H1 (cell line): Measurements from ENCODE around the gene LHX2. TPM values are rescaled to one million over a fixed set of nuclear protein-coding genes. Genes with fewer than 3 reads are reported as not detected.

Experiments
- CTCF ChIA-PET: fragments of 300-600 bp; sonication (Branson Sonifier 250); formaldehyde crosslinking; loops from one replicate; lab custom pipeline; 2021; ENCODE audit not compliant: partially characterized antibody; lab: Charles Lee
- POLR2A ChIA-PET: fragments of 300-600 bp; sonication (Branson Sonifier 250); formaldehyde crosslinking; loops from one replicate; lab custom pipeline; 2021; ENCODE audit warnings: inconsistent platforms; ENCODE audit not compliant: partially characterized antibody; lab: Charles Lee
- DNase-seq, 2 experiments: peaks; one replicate each; pipeline versions ENCODE4 v3.0.0 to v3.0.0-alpha.2; 2010 to 2022; ENCODE audit warnings: low spot score in 2 of 2, low read depth in 1 of 2, mixed read lengths in 1 of 2
- FAIRE-seq: peaks from 2 replicates; lab custom pipeline; 2011; peaks lifted over from hg19 to GRCh38; lab: Jason Lieb, UNC
- H2AFZ ChIP-seq: 2 replicates; pipeline ENCODE4 v1.8.1; 2012; ENCODE audit warnings: low read length, inconsistent platforms
- H2AK5ac ChIP-seq: 2 replicates; pipeline ENCODE4 v1.6.1; 2013; ENCODE audit warnings: low read depth, low read length
- H2BK120ac ChIP-seq: replicated peaks from 2 replicates; pipeline ENCODE3; 2013; ENCODE audit warnings: low read depth, low read length, inconsistent platforms
- H2BK12ac ChIP-seq: 2 replicates; pipeline ENCODE4 v1.6.1; 2013; ENCODE audit warnings: low read depth, low read length
- H2BK15ac ChIP-seq: 2 replicates; pipeline ENCODE4 v1.6.1; 2013; ENCODE audit warnings: low read length
- H2BK20ac ChIP-seq: 2 replicates; pipeline ENCODE4 v1.6.1; 2013; ENCODE audit warnings: low read length
- H2BK5ac ChIP-seq: 2 replicates; pipeline ENCODE4 v1.6.1; 2013; ENCODE audit warnings: low read depth, low read length
- H3K14ac ChIP-seq: 2 replicates; pipeline ENCODE4 v1.6.1; 2013; ENCODE audit warnings: inconsistent platforms; ENCODE audit not compliant: insufficient read length
- H3K18ac ChIP-seq: 2 replicates; pipeline ENCODE4 v1.6.1; 2013; ENCODE audit warnings: low read length; ENCODE audit errors: extremely low read depth
- H3K23ac ChIP-seq: 2 replicates; pipeline ENCODE4 v1.6.1; 2013; ENCODE audit warnings: inconsistent platforms; ENCODE audit not compliant: insufficient read length
- H3K23me2 ChIP-seq: 2 replicates; pipeline ENCODE4 v1.6.1; 2013; ENCODE audit warnings: low read depth, low read length
- H3K27ac ChIP-seq: 2 replicates; pipeline ENCODE4 v1.6.1; 2011; ENCODE audit warnings: low read depth, low read length, inconsistent platforms
- H3K27me3 ChIP-seq, 4 experiments: replicated peaks in 1 of 4; 1 replicate in 1 of 4; 2 replicates in 3 of 4; pipeline versions ENCODE4 v1.6.1 to v1.8.1; 2011 to 2013; ENCODE audit warnings: low read length in 3 of 4, mild to moderate bottlenecking in 3 of 4, inconsistent platforms in 2 of 4, mixed read lengths in 2 of 4, moderate library complexity in 1 of 4; ENCODE audit not compliant: control insufficient read depth in 3 of 4, insufficient read depth in 3 of 4; ENCODE audit errors: extremely low read depth in 1 of 4
- H3K36me3 ChIP-seq, 4 experiments: 2 replicates each; pipeline versions ENCODE4 v1.6.1 to v1.8.1; 2011 to 2013; ENCODE audit warnings: mild to moderate bottlenecking in 4 of 4, low read length in 3 of 4, moderate library complexity in 2 of 4, control low read depth in 1 of 4, inconsistent platforms in 1 of 4; ENCODE audit not compliant: insufficient read depth in 4 of 4, control insufficient read depth in 2 of 4
- H3K4ac ChIP-seq: replicated peaks from 2 replicates; pipeline ENCODE3; 2013; ENCODE audit warnings: low read length, low read depth, mixed read lengths, inconsistent platforms; ENCODE audit not compliant: insufficient read length
- H3K4me1 ChIP-seq, 4 experiments: replicated peaks in 1 of 4; 1 replicate in 1 of 4; 2 replicates in 3 of 4; pipeline versions ENCODE4 v1.6.1 to v1.8.1; 2011 to 2013; ENCODE audit warnings: low read length in 3 of 4, inconsistent platforms in 2 of 4, mixed read lengths in 1 of 4; ENCODE audit not compliant: insufficient read depth in 4 of 4, control insufficient read depth in 3 of 4
- H3K4me2 ChIP-seq, 2 experiments: 2 replicates each; pipeline versions ENCODE4 v1.6.1 to v1.8.1; 2011 to 2013; ENCODE audit warnings: low read depth in 2 of 2, low read length in 2 of 2, control low read depth in 1 of 2, inconsistent platforms in 1 of 2, mild to moderate bottlenecking in 1 of 2; ENCODE audit not compliant: insufficient read depth in 1 of 2
- H3K4me3 ChIP-seq, 4 experiments: fragments of 200-600, 300-600 bp in 1 of 4; sonication (generic), shearing (Covaris generic), sonication (Bioruptor Twin) in 1 of 4; 2 replicates each; pipeline versions ENCODE4 v1.5.1 to v1.8.1; 2011 to 2016; ENCODE audit warnings: low read length in 4 of 4, low read depth in 3 of 4, control low read depth in 2 of 4, inconsistent platforms in 2 of 4, mild to moderate bottlenecking in 2 of 4, mixed read lengths in 1 of 4, moderate library complexity in 1 of 4; ENCODE audit not compliant: insufficient read depth in 2 of 4; ENCODE audit errors: extremely low read depth in 1 of 4
- H3K56ac ChIP-seq: replicated peaks from 2 replicates; pipeline ENCODE3; 2013; ENCODE audit warnings: low read depth, mild to moderate bottlenecking, mixed read lengths, low read length, inconsistent platforms; ENCODE audit not compliant: insufficient read length
- H3K79me1 ChIP-seq: 2 replicates; pipeline ENCODE4 v1.6.1; 2013; ENCODE audit warnings: low read depth, low read length, control low read depth
- H3K79me2 ChIP-seq, 2 experiments: 2 replicates each; pipeline versions ENCODE4 v1.6.1 to v1.8.1; 2012 to 2013; ENCODE audit warnings: low read length in 2 of 2, mild to moderate bottlenecking in 2 of 2, inconsistent platforms in 1 of 2; ENCODE audit not compliant: insufficient read depth in 2 of 2, control insufficient read depth in 1 of 2
- H3K9ac ChIP-seq, 4 experiments: replicated peaks in 1 of 4; 1 replicate in 1 of 4; 2 replicates in 3 of 4; pipeline versions ENCODE4 v1.6.1 to v1.8.1; 2011 to 2013; ENCODE audit warnings: low read depth in 3 of 4, low read length in 3 of 4, control low read depth in 2 of 4, mild to moderate bottlenecking in 2 of 4, moderate library complexity in 2 of 4, inconsistent platforms in 1 of 4; ENCODE audit errors: extremely low read depth in 1 of 4
- H3K9me3 ChIP-seq, 2 experiments: 2 replicates each; pipeline versions ENCODE4 v1.6.1 to v1.8.1; 2012 to 2013; ENCODE audit warnings: mild to moderate bottlenecking in 2 of 2, moderate library complexity in 2 of 2, control low read depth in 1 of 2, inconsistent platforms in 1 of 2, low read depth in 1 of 2, low read length in 1 of 2, mixed read lengths in 1 of 2; ENCODE audit not compliant: insufficient read depth in 2 of 2
- H4K20me1 ChIP-seq, 2 experiments: replicated peaks in 1 of 2; 2 replicates each; pipeline versions ENCODE3 to v1.8.1; 2011 to 2013; ENCODE audit warnings: inconsistent platforms in 2 of 2, low read length in 2 of 2, mild to moderate bottlenecking in 1 of 2; ENCODE audit not compliant: insufficient read depth in 2 of 2, control insufficient read depth in 1 of 2
- H4K5ac ChIP-seq: 2 replicates; pipeline ENCODE4 v1.6.1; 2013; ENCODE audit warnings: low read length, low read depth, mixed read lengths, inconsistent platforms; ENCODE audit not compliant: insufficient read length
- H4K8ac ChIP-seq: 2 replicates; pipeline ENCODE4 v1.8.0; 2013; ENCODE audit warnings: mild to moderate bottlenecking, moderate library complexity, low read length, inconsistent platforms; ENCODE audit not compliant: insufficient read depth; ENCODE audit errors: extremely low read depth
- H4K91ac ChIP-seq: replicated peaks from 2 replicates; pipeline ENCODE3; 2013; ENCODE audit warnings: low read length, mixed read lengths, inconsistent platforms; ENCODE audit not compliant: insufficient read length
- BACH1 ChIP-seq: IDR thresholded peaks from 2 replicates; pipeline ENCODE4 v1.6.1; 2012; ENCODE audit warnings: low read length, improper control_type of control experiment
- BRCA1 ChIP-seq: IDR thresholded peaks from 2 replicates; pipeline ENCODE4 v1.6.1; 2012; ENCODE audit warnings: low read depth, low read length, improper control_type of control experiment
- CBX5 ChIP-seq: fragments of 300-800, 300-1000 bp; sonication (generic); IDR thresholded peaks from 2 replicates; pipeline ENCODE4 v1.7.1; 2016; ENCODE audit warnings: antibody characterized with exemption, low read length, low read depth
- EP300 ChIP-seq, 2 experiments: IDR thresholded peaks; 1 replicate in 1 of 2; 2 replicates in 1 of 2; pipeline ENCODE4 v1.6.1; 2011 to 2012; ENCODE audit warnings: low read depth in 2 of 2, low read length in 2 of 2, mild to moderate bottlenecking in 2 of 2, borderline replicate concordance in 1 of 2, inconsistent platforms in 1 of 2, moderate library complexity in 1 of 2
- GTF2F1 ChIP-seq: IDR thresholded peaks from 2 replicates; pipeline ENCODE4 v1.6.1; 2012; ENCODE audit warnings: low read depth, low read length, improper control_type of control experiment, borderline replicate concordance
- KDM5A ChIP-seq: fragments of 200-600 bp; IDR thresholded peaks from 2 replicates; pipeline ENCODE4 v1.7.1; 2012; ENCODE audit warnings: mild to moderate bottlenecking, low read length, inconsistent platforms, mixed read lengths
- NRF1 ChIP-seq: IDR thresholded peaks from 2 replicates; pipeline ENCODE4 v1.6.1; 2011; ENCODE audit warnings: mild to moderate bottlenecking, low read depth, low read length, improper control_type of control experiment
- POU5F1 ChIP-seq: IDR thresholded peaks from 2 replicates; pipeline ENCODE4 v1.6.1; 2011; ENCODE audit warnings: low read depth, mild to moderate bottlenecking, low read length, moderate library complexity
- WGBS, 2 experiments: shearing (Covaris generic) in 1 of 2; methylation state at CpG; one replicate each; pipeline versions ENCODE4 v1.1.6 to v1.1.7; 2013 to 2015; ENCODE audit warnings: low lambda C conversion rate in 2 of 2, mixed read lengths in 2 of 2, inconsistent platforms in 1 of 2, low coverage in 1 of 2, missing lambda C conversion rate in 1 of 2; ENCODE audit not compliant: insufficient replicate concordance in 2 of 2, insufficient coverage in 1 of 2, insufficient read length in 1 of 2; ENCODE audit errors: extremely low coverage in 1 of 2, missing lambda C conversion rate in 1 of 2; 5-methylcytosine and 5-hydroxymethylcytosine counted together
- polyA plus RNA-seq, 7 experiments: library from polyadenylated mRNA; depleted of rRNA in 3 of 7; stranded (reverse) in 5 of 7; unstranded in 2 of 7; fragments of >200 nt in 5 of 7; fragments of 200-250 nt in 2 of 7; gene quantifications; 1 replicate in 5 of 7; 2 replicates in 1 of 7; 4 replicates in 1 of 7; pipeline versions ENCODE4 v1.2.1 to v1.2.3, GENCODE V29; 2011 to 2013; ENCODE audit warnings: missing spikeins in 2 of 7, mixed read lengths in 2 of 7
- total RNA-seq: library from RNA; stranded (reverse); fragmentation: NEBNext Ultra II Directional; extraction: Animal tissue kit (Norgen Biotek cat#: 25700); gene quantifications from 2 replicates; pipeline ENCODE4 v1.2.1, GENCODE V29; 2021
- TF ChIP-seq, protein P1 (sequence below): IDR thresholded peaks from 2 replicates; pipeline ENCODE4 v1.6.1; 2012; ENCODE audit warnings: inconsistent platforms

The LHX2 gene
- total and polyA plus RNA-seq, 2 of the 8 experiments (the other 6 are each of a cell fraction or from before 2014, with no cell fraction given), result 0.11 to 0.86 TPM

DNA sequence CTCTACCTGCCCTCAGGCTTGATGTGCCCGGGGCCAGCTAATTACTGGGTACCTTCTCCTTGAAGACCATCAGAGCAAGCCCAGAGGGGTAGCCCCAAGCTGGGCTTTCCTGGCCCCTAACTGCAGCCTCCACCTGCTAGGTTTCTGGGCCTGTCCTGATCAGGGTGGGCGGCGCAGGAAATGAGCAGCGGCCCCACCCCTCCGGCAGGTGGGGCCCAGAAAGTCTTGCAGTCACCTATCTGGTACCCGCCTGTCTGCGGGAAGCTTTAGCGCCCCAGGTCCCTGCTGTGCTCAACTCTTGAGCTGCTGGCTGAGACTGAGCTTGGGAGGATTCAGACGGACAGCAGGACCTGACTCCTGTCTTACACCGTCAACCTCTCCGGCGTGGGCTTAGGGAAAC is 37.1 kb upstream of the LHX2 start:
- H3K9ac ChIP-seq, result no peak overlapping the region
- no peak overlapping the region for H3K23ac ChIP-seq
- H3K4me2 ChIP-seq, result no peak overlapping the region
- H2BK12ac ChIP-seq, result no peak overlapping the region
- H4K91ac ChIP-seq, result no peak overlapping the region
- no peak overlapping the region for H3K56ac ChIP-seq
- POLR2A ChIA-PET, result no interaction called here
- no peak overlapping the region for H4K5ac ChIP-seq
- H3K9me3 ChIP-seq, result peaks cover 3 to 22% of the 10 kb centered on the region in 2 experiments; a peak in 2 of 4 replicates
- H2BK15ac ChIP-seq, result no peak overlapping the region
- H3K79me2 ChIP-seq, result peaks cover 0 to 4% of the 10 kb centered on the region in 2 experiments; a peak in 2 of 4 replicates
- H3K27me3 ChIP-seq, result peaks cover 0 to 2% (median 0%) of the 10 kb centered on the region in 4 experiments; a peak in 1 of 7 replicates
- no peak overlapping the region for H2AFZ ChIP-seq
- FAIRE-seq, result no peak
- H2BK5ac ChIP-seq, result no peak overlapping the region
- no peaks in the 10 kb centered on the region; a peak in 2 of 8 replicates for H3K36me3 ChIP-seq
- H2BK120ac ChIP-seq, result no peak overlapping the region
- H4K20me1 ChIP-seq, result peaks cover 0 to 21% of the 10 kb centered on the region in 2 experiments
- no peak overlapping the region for H3K27ac ChIP-seq
- H3K79me1 ChIP-seq, result no peaks in the 10 kb centered on the region
- no peak overlapping the region for H3K14ac ChIP-seq
- H3K4me1 ChIP-seq, result no peaks in the 10 kb centered on the region
- no peak overlapping the region for H3K4me3 ChIP-seq
- no peak overlapping the region for H2BK20ac ChIP-seq
- peaks cover 24% of the 10 kb centered on the region for H3K23me2 ChIP-seq
- no peak overlapping the region for H4K8ac ChIP-seq
- 85% methylated on average over 12 of the region's 12 CpGs; no CpG with 5 or more reads in 1 of the 2 experiments for WGBS, 2 experiments
- CTCF ChIA-PET, result interaction anchor here (0.8 to 1.4 kb wide), 2 partner anchors 14 to 431 kb away, joined by 3 to 4 read pairs; no protein-coding TSS in a partner anchor
- no peak for DNase-seq
- H3K4ac ChIP-seq, result no peak overlapping the region
- TF ChIP-seq BACH1, result no peak
- TF ChIP-seq KDM5A, result no peak
- TF ChIP-seq POU5F1, result no peak
- TF ChIP-seq, protein P1, sequence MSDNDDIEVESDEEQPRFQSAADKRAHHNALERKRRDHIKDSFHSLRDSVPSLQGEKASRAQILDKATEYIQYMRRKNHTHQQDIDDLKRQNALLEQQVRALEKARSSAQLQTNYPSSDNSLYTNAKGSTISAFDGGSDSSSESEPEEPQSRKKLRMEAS, result no peak
- no peak for TF ChIP-seq GTF2F1
- TF ChIP-seq BRCA1, result no peak
- TF ChIP-seq NRF1, result no peak
- TF ChIP-seq EP300 (IDR thresholded peaks at IDR 0.05; ENCODE audit: borderline replicate concordance in 1 of 2, low read depth in 2 of 2, low read length in 2 of 2), result no peak
- TF ChIP-seq CBX5, result no peak
- H2AK5ac ChIP-seq, result no peak overlapping the region
- H3K18ac ChIP-seq, result no peak overlapping the region
